ENCODE data around the gene AGAP1.
A peak's percentile ranks its signal among the peaks of the same experiment; 100 is the strongest.

The AGAP1 gene

DNA sequence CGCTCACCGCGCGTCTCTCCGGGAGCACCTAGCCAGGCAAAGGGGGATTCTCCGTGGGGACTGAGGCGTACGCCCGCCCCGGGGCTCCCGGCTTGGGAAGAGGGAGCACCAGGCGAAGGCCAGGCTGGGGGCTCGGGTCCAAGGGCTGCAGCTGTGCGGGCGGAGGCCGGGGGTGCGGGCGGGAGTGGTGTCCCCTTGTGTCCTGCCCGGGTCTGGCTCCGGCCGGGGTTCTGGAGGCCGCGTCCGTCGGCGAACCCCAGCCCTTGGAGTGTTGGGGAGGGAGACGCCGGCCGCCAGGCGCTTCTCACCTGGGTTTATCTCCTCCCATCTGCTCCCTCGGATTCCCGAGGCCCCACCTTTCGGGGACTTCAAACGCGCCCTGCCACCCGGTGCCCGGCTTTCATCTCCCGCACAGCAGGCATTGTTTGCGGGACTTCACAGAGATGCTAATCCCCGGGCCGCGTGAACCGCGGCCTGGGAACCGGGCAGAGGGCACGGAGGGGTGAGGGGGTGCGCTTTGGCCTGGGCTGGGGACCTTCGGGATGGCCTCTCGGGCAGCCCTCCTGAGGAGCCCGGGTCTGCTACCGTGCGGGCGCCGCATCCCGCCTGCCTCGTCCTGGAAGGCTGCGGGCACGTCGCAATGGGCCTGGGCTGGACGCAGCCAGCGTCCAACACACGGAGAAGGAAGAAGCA is 679.3 kb downstream of the AGAP1 start:
- no peak for DNase-seq (ENCODE audit: low read depth in 1 of 2, low spot score in 1 of 2)

DNA sequence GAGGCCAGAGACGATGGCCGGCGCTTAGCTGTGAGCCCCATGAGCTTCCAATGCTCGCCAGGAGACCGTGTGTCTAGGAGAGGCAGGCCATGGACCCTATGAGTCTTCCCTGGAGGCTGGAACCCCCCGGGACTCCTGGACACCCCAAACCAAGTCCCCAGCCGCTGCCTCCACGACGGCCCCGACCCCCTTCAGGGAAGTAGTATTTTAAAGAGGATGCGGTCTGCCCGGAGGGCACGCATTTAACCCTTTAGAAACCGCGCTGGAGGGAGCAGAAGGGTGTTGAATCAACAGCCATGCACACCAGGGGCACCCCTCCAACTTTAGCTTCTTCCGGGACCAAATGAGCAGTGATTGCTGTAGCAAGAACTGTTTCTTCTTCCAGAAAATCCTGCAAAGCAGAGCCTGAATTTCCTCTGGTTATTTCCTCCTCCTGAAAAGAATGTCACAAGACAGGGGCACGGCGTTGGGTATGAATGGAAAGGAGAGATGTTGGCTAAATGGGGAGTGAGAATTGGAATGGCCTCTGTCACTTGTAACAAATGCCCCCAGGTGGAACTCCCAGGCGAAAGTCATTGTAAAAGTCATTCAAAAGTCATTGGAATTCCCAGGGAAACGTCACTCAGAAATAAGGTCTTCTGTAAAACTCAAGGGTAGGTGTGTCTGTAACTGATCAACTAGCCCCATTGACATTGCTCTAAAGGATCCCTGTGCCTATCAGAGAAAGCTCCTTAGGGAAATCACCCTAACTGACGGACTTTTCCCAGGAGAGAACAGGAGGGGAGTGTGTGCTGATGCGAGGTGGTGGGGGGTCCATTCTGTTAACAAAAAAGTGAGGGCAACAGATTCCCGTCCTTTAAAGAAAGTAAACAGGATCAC is 680.1 kb downstream of the AGAP1 start:
- no peak for DNase-seq (ENCODE audit: low read depth in 1 of 2, low spot score in 1 of 2)

DNA sequence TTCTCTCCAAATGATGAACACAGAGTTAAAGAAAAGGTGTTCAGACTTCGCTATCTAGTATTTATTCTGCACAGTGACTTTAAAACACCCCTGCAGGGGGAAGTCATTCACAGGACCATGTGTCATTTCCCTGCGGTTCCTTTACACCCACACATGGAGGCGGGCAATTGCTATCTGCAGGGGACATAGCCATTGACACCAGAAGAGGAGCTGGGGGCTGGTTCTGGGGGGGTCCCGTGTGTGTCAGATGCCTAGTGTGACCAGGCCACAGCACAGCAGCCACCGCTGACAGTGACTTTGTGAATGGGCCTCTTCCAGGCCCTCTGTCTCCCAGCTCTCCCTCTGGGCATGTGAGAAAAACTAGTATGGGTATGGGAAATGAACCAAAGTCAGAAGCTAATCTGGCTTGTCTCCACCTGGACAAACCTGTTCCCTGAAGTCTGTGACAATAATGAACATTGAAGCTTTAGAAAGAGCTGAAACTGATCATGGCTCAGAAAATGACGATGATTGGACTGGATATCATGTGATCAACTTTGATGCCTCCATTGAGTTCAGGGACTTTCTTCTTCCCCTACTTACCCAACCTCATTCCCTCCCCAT is 681.8 kb downstream of the AGAP1 start:
- no peak for DNase-seq (ENCODE audit: low read depth in 1 of 2, low spot score in 1 of 2)

- DNase-seq (ENCODE audit: low read depth in 1 of 2, low spot score in 1 of 2), result no peak
Observed at GRCh38 chr2:236176417-236176816, 682.6 kb downstream of the AGAP1 start.

DNA sequence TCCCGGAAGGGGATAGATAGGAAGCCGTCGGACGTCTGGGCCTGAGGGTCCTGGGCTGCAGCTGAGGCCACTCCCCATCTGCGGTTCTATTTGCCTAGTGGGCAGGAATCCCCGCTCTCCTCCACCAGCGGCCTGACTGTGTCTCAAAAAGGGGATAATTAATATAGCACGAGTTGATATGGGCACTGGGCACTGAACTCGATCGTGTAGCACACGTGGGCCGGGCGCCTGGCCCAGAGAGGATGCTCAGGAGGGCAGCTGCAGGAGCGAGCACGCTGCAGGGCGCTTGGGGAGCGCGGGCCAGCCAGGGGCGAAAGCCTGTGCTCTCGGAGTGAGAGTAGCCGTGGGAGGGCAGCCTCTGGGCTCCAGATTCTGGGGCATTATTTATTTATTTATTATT is 683.1 kb downstream of the AGAP1 start:
- DNase-seq (ENCODE audit: low read depth in 1 of 2, low spot score in 1 of 2), result no peak

- DNase-seq (ENCODE audit: low read depth in 1 of 2, low spot score in 1 of 2), result no peak
Observed at GRCh38 chr2:236177604-236177966, 683.7 kb downstream of the AGAP1 start.

DNA sequence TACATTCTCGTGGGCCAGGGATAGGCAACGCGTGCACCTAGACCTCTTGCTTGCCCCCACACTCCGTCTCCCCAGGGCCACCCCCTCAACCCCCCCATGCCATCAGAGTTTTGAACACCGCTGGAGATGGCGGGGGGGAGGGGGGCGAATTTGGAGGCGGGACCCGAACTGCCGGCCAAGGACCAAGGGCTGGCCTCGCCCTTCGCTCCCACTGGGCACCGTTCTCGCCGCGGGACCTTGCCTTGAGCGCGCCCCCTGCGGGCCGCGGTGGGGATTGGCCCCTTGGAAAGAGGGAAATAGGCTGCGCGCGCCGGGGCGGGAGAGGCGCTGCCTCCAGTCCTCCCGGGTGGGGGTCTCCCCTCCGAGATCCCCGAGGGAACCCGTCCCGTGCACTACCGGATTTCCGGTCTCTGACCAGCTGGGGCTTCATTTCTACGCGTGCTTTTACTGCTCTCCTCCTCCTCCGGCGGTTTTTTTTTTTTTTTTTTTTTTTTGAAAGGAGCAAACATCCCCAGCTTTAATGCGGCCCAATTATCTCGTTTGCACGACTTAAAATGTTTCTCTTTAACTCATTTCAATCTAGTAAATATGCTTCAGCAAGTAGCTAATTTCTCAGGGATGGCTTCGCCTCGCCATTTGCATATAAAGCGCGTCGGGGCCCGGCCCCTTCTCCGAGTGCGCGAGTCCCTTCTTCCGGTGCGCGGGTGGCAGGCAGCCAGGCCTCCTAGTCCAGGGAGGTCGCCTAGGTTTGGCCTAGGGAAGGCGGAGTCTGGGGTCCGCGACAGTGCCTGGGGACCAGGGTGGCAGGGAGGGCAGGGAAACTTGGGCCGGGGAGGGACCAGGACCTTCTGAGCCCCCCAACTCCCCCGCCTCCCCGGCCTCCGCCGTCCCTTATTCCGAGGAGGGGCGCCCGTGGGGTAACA is 684.4 kb downstream of the AGAP1 start:
- peak in 1 of 2 donors; percentile 14 for DNase-seq (ENCODE audit: low read depth in 1 of 2, low spot score in 1 of 2)

DNA sequence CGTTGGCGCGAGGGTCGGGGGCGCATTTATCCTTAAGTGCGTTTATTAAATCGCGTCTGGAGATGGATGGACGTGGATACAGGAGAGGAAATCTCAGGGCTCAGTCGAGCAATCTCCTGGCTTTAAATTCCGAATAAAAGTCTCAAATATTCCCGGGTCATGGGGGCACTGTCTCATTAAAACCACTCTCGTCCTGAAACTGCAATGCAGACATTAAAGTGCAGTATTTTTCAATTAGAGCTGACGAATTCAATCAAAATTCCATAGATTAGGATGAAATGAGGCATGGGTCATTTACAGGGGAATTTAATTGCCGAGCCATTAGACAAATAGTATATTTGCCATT is 685.0 kb downstream of the AGAP1 start:
- DNase-seq (ENCODE audit: low read depth in 1 of 2, low spot score in 1 of 2), result no peak

DNA sequence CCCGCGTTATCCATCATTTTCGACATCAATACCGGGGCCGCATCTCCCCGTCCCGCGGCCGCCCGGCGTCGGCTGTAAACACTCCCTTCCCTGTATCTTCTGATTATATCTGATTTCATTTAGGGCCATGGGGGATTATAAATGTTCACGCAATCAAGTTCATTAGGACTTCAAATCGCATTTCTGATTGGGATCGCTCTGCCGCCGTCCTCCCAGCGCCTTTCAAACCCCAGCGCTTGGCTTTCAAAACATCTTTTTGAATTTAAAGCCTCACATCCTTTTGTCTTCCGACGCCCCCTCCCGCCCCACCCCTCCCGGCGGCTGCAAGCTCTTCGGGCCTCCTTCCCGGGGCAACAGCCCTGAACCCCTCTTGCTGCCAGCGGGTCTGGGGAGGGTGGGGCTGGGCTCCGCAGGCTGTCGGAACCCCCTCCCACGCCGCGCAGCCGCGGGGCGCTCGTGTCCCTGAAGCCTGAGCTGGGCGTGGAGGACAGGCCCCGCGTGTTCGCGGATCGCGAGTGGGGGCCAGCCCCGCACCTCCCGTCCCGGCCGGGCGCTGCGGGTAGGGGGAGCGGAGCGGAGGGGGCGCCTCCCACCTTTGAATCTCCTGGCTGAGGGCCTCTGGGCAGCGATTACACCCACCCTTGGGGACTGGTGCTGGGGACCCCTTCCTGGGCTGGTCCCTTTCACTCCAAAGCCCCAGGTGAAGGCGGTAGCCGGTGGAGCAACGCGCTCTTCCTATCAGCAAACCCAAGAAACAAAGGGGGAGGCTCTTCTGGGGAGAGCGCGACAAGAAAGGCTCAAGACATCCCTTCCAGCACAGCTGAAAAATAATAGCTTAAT is 685.6 kb downstream of the AGAP1 start:
- no peak for DNase-seq (ENCODE audit: low read depth in 1 of 2, low spot score in 1 of 2)

DNA sequence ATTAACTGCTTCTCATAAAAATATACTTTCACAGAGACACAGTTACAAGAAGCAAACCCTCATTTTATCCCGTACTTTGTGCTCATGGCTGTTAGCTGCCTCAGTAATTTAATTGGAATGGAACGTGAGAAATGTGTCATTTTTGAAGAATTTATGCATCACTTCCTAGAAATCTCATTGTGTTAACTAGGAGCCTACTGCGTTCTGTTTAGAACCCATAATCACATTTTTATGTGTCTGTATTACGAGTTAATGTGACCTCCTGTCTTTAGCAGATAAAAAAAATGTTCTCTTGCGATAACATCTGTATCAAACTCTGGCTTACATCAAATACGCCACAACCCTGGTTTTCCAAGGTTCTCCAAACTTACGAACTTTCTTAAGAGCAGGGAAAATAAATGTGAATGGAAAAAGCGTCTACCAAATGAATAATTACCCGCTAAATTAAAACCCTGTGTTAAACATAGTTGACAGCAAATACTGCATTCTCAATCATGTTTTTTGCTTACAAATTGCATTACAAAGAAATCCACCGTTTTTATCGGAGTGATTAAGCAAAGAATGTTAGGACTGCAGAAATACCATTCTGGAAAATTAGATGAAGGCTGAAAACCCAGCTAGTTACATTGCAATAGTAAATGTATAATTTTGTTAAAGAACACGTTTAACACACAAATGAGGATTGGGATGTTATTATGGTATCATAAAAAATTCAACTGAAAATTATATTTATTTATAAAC is 686.4 kb downstream of the AGAP1 start:
- no peak for DNase-seq (ENCODE audit: low read depth in 1 of 2, low spot score in 1 of 2)

- DNase-seq (ENCODE audit: low read depth in 1 of 2, low spot score in 1 of 2), result no peak
Observed at GRCh38 chr2:236180831-236181453, 687.1 kb downstream of the AGAP1 start.
